B cell (primary cell): ENCODE data around the gene PLA2G12A.

ENCODE experiments used
- EZH2 ChIP-seq: IDR thresholded peaks from 2 replicates; pipeline ENCODE4 v1.6.1; 2012; ENCODE audit warnings: borderline replicate concordance, low read depth, mild to moderate bottlenecking, moderate library complexity, low read length; ENCODE audit not compliant: insufficient read depth, poor library complexity, severe bottlenecking
- TF ChIP-seq, protein P1 (sequence below): fragments of 200-600 bp; IDR thresholded peaks from one replicate; pipeline ENCODE4 v1.8.0; 2022; ENCODE audit warnings: antibody characterized with exemption, mild to moderate bottlenecking

DNA sequence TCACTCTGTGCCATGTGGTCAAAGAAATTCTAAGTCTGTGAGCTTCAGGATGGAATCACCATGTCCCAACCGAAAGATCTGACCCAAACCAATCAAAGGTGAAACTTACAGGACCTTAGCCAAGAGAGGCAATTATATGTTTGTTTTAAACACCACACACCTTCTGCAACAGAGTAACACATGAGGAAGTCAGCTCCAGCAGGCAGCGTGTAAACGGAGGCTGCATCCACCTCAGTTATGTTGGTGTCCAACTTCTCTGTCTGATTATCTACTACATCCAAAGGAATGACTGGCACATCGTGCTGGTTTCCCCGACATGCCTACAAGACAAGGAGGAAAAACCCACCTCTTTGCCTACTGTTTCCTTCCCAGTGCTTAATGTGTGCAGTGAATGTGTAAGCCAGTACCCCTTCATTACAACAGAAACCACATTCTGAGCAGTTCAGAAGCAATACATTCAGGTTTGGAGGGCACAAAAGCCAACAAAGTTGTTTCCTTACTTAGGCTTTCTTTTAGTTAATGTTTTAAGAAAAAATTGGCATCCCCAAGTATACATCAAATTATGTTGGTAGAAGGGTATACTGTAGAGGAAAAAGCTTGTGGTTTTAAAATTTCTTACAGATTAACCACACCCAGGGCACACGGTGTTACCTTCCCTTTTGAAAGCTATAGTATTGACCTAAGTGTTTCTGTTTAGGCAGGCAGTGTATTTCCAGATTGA, 39.0 kb downstream of the PLA2G12A start:
- TF ChIP-seq, protein P1, sequence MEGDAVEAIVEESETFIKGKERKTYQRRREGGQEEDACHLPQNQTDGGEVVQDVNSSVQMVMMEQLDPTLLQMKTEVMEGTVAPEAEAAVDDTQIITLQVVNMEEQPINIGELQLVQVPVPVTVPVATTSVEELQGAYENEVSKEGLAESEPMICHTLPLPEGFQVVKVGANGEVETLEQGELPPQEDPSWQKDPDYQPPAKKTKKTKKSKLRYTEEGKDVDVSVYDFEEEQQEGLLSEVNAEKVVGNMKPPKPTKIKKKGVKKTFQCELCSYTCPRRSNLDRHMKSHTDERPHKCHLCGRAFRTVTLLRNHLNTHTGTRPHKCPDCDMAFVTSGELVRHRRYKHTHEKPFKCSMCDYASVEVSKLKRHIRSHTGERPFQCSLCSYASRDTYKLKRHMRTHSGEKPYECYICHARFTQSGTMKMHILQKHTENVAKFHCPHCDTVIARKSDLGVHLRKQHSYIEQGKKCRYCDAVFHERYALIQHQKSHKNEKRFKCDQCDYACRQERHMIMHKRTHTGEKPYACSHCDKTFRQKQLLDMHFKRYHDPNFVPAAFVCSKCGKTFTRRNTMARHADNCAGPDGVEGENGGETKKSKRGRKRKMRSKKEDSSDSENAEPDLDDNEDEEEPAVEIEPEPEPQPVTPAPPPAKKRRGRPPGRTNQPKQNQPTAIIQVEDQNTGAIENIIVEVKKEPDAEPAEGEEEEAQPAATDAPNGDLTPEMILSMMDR, result no peak
- TF ChIP-seq EZH2, result no peak
